ENCODE measurements around the gene MEI4.

Gene MEI4

GRCh38 chr6:77906070-77906469, 253.2 kb downstream of the MEI4 start:
- TF ChIP-seq ZFX (IDR thresholded peaks at IDR 0.05) (no peak), CTCF (conservative IDR thresholded peaks at IDR 0.05) (no peak)
- no peak overlapping the region for H3K27ac ChIP-seq

GRCh38 chr6:77910826-77911225, 258.0 kb downstream of the MEI4 start:
- TF ChIP-seq CTCF (conservative IDR thresholded peaks at IDR 0.05) = no peak
- TF ChIP-seq ZFX (IDR thresholded peaks at IDR 0.05) = no peak
- H3K27ac ChIP-seq = no peak overlapping the region

GRCh38 chr6:77926198-77926751, 273.4 kb downstream of the MEI4 start:
- TF ChIP-seq ZFX (IDR thresholded peaks at IDR 0.05) (no peak), CTCF (conservative IDR thresholded peaks at IDR 0.05) (peak; percentile 37)
- no peak overlapping the region for H3K27ac ChIP-seq

- TF ChIP-seq CTCF (conservative IDR thresholded peaks at IDR 0.05) (no peak), ZFX (IDR thresholded peaks at IDR 0.05) (no peak)
- no peak overlapping the region for H3K27ac ChIP-seq
Observed at GRCh38 chr6:77930382-77930781, 277.5 kb downstream of the MEI4 start.

- H3K27ac ChIP-seq = no peak overlapping the region
- no peak for TF ChIP-seq CTCF (conservative IDR thresholded peaks at IDR 0.05)
- TF ChIP-seq ZFX (IDR thresholded peaks at IDR 0.05) = no peak
Observed at GRCh38 chr6:77930952-77931351, 278.1 kb downstream of the MEI4 start.

GRCh38 chr6:77962070-77962469, 309.2 kb downstream of the MEI4 start:
- H3K27ac ChIP-seq = no peak overlapping the region
- no peak for TF ChIP-seq CTCF (conservative IDR thresholded peaks at IDR 0.05)
- no peak for TF ChIP-seq ZFX (IDR thresholded peaks at IDR 0.05)

- no peak for TF ChIP-seq ZFX (IDR thresholded peaks at IDR 0.05)
- TF ChIP-seq CTCF (conservative IDR thresholded peaks at IDR 0.05) = no peak
- no peak overlapping the region for H3K27ac ChIP-seq
Observed at GRCh38 chr6:77965449-77965848, 312.6 kb downstream of the MEI4 start.

All from C4-2B (cell line).